HG03565 (cell line): ENCODE results near the gene SMDT1.
"Not testable (repeated sequence)": the region's sequence is repeated elsewhere in the genome, so short reads cannot be mapped to it uniquely, and the experiment has no call there.

Experiments used
- ATAC-seq: cut with Tn5 transposase; IDR thresholded peaks from one replicate; pipeline ENCODE4 v1.9.1; 2021; ENCODE audit warnings: mild to moderate bottlenecking, moderate library complexity; ENCODE audit not compliant: unreplicated experiment

SMDT1 gene

GRCh38 chr22:42108848-42109247 is 29.3 kb downstream of the SMDT1 start:
- ATAC-seq: no peak

- ATAC-seq: no peak
Measured at GRCh38 chr22:42111798-42112197, 32.3 kb downstream of the SMDT1 start.

GRCh38 chr22:42112793-42113192 is 33.3 kb downstream of the SMDT1 start:
- not testable (repeated sequence) for ATAC-seq

- ATAC-seq: no peak
Measured at GRCh38 chr22:42114721-42115120, 35.2 kb downstream of the SMDT1 start.

GRCh38 chr22:42115420-42115830 is 35.9 kb downstream of the SMDT1 start:
- ATAC-seq: not testable (repeated sequence)

- ATAC-seq: no peak
Measured at GRCh38 chr22:42116848-42117424, 37.4 kb downstream of the SMDT1 start.

GRCh38 chr22:42120231-42121021 is 40.9 kb downstream of the SMDT1 start:
- ATAC-seq: not testable (repeated sequence)

- ATAC-seq: not testable (repeated sequence)
Measured at GRCh38 chr22:42123529-42123928, 44.0 kb downstream of the SMDT1 start.

GRCh38 chr22:42127606-42128005 is 48.1 kb downstream of the SMDT1 start:
- no peak for ATAC-seq

- ATAC-seq: not testable (repeated sequence)
Measured at GRCh38 chr22:42128007-42128406, 48.5 kb downstream of the SMDT1 start.

- ATAC-seq: not testable (repeated sequence)
Measured at GRCh38 chr22:42128776-42129694, 49.5 kb downstream of the SMDT1 start.

- not testable (repeated sequence) for ATAC-seq
Measured at GRCh38 chr22:42130182-42130581, 50.7 kb downstream of the SMDT1 start.

GRCh38 chr22:42130639-42131431 is 51.3 kb downstream of the SMDT1 start, which contains the start of gene CYP2D6:
TSS of gene CYP2D6 (minus strand) at chr22:42130810. CDS start at chr22:42130791, 19 bp downstream.
- not testable (repeated sequence) for ATAC-seq

- no peak for ATAC-seq
Measured at GRCh38 chr22:42131562-42131961, 52.1 kb downstream of the SMDT1 start.

GRCh38 chr22:42132457-42132856 is 53.0 kb downstream of the SMDT1 start:
- ATAC-seq: no peak
